Measurements from ENCODE around the gene HTR1D.

GRCh38 chr1:23238565-23238964 lies 21.3 kb upstream of the HTR1D start:
- no peak for TF ChIP-seq CTCF (IDR thresholded peaks at IDR 0.05)
- TF ChIP-seq CBFB (CRISPR knock-in tag; IDR thresholded peaks at IDR 0.05; ENCODE audit: low read depth) = no peak
- no peak for TF ChIP-seq NFATC4 (CRISPR knock-in tag; IDR thresholded peaks at IDR 0.05)
- no peak for TF ChIP-seq MXD4 (CRISPR knock-in tag; IDR thresholded peaks at IDR 0.05; ENCODE audit: borderline replicate concordance)
- no peak for TF ChIP-seq PREB (CRISPR knock-in tag; IDR thresholded peaks at IDR 0.05; ENCODE audit: borderline replicate concordance)
- no peak for TF ChIP-seq USF1 (CRISPR knock-in tag; IDR thresholded peaks at IDR 0.05)
- TF ChIP-seq HMGXB4 (CRISPR knock-in tag; IDR thresholded peaks at IDR 0.05) = no peak

All from WTC11 (cell line).